ENCODE measurements around the gene FIBCD1. TPM values are rescaled to one million over a fixed set of nuclear protein-coding genes. Genes with fewer than 3 reads are reported as not detected.

FIBCD1 gene
- total and polyA plus RNA-seq, 12 donors: 0.11 to 55.7 (median 18.3) TPM

DNA sequence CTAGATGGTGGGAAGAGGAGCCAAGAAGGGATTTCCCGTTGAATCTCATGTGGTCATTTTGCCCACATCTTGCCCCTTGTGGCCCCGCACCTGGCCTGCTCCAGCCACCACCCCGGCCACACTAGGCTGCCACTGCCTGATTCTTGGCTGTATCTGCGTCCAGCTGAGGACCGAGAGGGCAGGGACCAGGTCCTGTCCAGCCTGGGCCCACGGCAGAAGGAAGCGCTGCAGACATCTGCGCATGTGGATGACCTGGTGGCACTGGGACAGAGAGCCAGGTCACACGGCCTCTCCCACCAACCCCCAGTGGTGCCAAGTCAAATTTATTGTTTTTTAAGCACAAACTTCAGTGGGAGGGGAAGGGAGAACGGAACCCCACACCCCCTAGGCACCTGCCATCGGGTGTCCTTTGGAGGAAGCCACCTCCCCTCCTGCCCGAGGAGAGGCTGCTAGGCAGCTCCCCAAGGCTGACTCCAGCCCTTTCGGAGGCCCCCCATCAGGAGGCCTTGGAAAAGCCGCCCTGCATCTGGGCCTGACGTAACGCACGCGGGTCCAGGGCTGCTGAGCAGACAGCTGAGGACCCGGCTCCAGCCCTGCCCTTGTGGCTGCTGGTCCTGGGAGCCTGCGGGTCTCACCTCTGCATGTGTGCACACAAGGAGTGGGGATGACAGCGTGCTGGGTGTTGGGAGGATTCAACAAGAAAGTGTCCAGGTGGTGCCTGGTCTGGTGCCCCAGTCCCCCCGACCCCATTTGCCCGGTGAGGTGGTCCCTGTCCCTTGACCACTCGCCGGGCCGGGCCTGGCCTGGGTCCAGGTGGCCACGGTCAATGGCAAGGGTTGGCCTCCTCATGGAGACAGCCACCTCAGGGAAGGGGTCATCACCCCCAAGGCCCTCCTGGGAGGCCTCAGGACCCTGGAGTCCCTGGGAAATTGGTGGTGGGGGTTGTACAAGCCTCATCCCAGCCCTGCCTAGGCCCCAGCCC is 36.6 kb downstream of the FIBCD1 start:
- Histone ChIP-seq H3K9me3 (replicated peaks in 1 of 3) (no peaks in the 10 kb centered on the region), H3K27me3 (no peaks in the 10 kb centered on the region), H3K36me3 (replicated peaks in 1 of 2) (no peaks in the 10 kb centered on the region), H3K4me1 (replicated peaks in 1 of 2) (no peaks in the 10 kb centered on the region), H3K4me3 (no peak overlapping the region), H3K27ac (no peak overlapping the region)
- DNase-seq: no peak
- TF ChIP-seq POLR2A (IDR thresholded peaks at IDR 0.05): no peak
- TF ChIP-seq, protein P1, sequence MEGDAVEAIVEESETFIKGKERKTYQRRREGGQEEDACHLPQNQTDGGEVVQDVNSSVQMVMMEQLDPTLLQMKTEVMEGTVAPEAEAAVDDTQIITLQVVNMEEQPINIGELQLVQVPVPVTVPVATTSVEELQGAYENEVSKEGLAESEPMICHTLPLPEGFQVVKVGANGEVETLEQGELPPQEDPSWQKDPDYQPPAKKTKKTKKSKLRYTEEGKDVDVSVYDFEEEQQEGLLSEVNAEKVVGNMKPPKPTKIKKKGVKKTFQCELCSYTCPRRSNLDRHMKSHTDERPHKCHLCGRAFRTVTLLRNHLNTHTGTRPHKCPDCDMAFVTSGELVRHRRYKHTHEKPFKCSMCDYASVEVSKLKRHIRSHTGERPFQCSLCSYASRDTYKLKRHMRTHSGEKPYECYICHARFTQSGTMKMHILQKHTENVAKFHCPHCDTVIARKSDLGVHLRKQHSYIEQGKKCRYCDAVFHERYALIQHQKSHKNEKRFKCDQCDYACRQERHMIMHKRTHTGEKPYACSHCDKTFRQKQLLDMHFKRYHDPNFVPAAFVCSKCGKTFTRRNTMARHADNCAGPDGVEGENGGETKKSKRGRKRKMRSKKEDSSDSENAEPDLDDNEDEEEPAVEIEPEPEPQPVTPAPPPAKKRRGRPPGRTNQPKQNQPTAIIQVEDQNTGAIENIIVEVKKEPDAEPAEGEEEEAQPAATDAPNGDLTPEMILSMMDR (IDR thresholded peaks at IDR 0.05): no peak
- 72 to 88% (median 82%) methylated on average over 14 to 27 of the region's 27 CpGs for WGBS, 4 donors
- intact Hi-C loops (cut with DNase I): no loop called here

DNA sequence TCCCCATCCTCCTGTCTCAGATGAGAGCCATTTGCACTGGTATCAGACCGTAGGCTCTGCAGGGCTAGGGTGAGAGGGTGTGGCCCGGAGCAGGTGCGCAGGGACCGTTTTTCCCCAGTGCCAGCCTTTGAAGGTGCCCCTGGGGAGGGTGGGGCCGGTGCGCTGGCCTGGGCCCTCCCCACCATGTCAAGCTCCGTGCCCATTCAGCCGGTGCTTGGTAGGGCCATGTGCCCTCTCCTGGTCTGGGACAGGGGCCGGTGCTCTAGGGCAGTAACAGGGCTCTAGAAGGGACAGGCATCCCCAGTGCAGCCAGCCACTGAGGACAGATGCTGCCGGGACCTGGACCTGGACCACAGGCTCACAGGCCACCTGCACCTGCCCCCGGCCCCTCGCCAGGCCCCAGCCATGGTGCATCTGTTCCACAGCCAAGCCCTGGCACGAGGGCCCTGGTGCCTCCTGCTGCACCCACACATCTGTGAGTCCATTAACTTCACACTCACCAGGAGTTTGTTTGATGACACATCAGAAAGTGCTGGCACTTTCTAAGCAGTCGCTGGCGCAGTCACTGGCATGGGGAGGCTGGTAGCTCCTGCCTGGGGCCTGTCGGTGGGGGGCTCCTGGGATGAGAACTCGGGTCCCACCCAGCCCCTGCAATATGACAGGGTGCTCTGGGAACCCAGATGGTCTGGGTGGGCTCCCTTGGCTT is 37.4 kb downstream of the FIBCD1 start:
- no peaks in the 10 kb centered on the region for H3K27me3 ChIP-seq

DNA sequence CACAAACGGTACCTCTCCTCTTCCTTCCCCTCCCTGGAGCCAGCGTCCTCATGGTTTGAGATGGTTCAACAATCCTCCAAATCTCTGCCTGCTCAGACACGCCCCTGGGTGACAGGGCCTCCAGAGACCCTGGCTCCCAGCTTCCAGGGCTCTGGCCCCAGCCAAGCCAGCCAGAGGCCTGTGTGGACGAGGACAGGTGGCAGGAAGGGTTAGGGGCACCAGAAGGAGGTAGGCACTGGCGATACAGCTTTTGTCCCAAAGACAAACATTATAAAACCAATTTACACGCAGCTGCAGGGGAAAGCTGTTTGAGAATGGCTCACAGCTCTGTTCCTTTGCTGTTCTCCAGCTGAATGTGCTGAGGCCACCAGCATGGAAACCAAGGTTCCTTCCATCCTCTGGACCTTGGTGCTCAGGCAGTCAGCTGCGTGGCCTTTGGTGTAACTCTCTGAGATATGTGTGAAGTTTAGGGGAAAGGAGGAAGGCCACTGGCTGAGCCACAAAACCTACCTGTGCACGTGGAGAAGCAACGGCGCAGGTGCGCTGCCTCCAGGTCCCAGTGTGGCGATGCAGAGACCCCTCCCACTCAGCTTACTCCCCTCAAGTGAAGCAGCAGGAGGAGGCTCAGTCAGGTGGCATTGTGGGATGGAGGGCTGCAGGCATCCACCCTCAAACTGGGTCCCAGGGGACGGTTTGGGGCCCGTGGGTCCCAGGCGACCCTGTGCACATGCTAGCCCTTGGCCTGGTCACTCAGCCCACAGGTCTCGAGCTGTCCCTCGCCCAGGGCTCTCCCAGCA is 38.1 kb downstream of the FIBCD1 start:
- Histone ChIP-seq H3K9me3 (replicated peaks in 1 of 3) (no peaks in the 10 kb centered on the region), H3K4me1 (replicated peaks in 1 of 2) (no peaks in the 10 kb centered on the region), H3K4me3 (no peak overlapping the region), H3K27me3 (no peaks in the 10 kb centered on the region), H3K27ac (no peak overlapping the region), H3K36me3 (replicated peaks in 1 of 2) (no peaks in the 10 kb centered on the region)
- WGBS, 4 donors: 75 to 83% (median 81%) methylated on average over 11 to 17 of the region's 17 CpGs
- intact Hi-C loops (cut with DNase I): no loop called here
- TF ChIP-seq, protein P1 (IDR thresholded peaks at IDR 0.05): no peak
- no peak for TF ChIP-seq POLR2A (IDR thresholded peaks at IDR 0.05)
- no peak for DNase-seq

More for the DNA sequence above, 37.4 kb downstream of the FIBCD1 start:
- H3K36me3 ChIP-seq (replicated peaks in 1 of 2): no peaks in the 10 kb centered on the region
- DNase-seq: no peak
- no peak overlapping the region for H3K4me3 ChIP-seq
- intact Hi-C loops (cut with DNase I): no loop called here
- TF ChIP-seq, protein P1 (IDR thresholded peaks at IDR 0.05): no peak
- no peak for TF ChIP-seq POLR2A (IDR thresholded peaks at IDR 0.05)
- no peaks in the 10 kb centered on the region for H3K4me1 ChIP-seq (replicated peaks in 1 of 2)
- H3K9me3 ChIP-seq (replicated peaks in 1 of 3): no peaks in the 10 kb centered on the region
- WGBS, 4 donors: 83 to 88% (median 85%) methylated on average over 8 to 17 of the region's 17 CpGs
- H3K27ac ChIP-seq: no peak overlapping the region
